Activated CD8-positive, alpha-beta memory T cell treated with anti-CD3 and anti-CD28 coated beads for 4 hours (primary cell): ENCODE data around the gene BRCC3.

ENCODE experiments used
- DNase-seq, 2 donors: peaks; one replicate each; pipeline ENCODE4 v3.0.0-alpha.2; 2020; ENCODE audit warnings: low read depth in 2 of 2

BRCC3 gene

DNA sequence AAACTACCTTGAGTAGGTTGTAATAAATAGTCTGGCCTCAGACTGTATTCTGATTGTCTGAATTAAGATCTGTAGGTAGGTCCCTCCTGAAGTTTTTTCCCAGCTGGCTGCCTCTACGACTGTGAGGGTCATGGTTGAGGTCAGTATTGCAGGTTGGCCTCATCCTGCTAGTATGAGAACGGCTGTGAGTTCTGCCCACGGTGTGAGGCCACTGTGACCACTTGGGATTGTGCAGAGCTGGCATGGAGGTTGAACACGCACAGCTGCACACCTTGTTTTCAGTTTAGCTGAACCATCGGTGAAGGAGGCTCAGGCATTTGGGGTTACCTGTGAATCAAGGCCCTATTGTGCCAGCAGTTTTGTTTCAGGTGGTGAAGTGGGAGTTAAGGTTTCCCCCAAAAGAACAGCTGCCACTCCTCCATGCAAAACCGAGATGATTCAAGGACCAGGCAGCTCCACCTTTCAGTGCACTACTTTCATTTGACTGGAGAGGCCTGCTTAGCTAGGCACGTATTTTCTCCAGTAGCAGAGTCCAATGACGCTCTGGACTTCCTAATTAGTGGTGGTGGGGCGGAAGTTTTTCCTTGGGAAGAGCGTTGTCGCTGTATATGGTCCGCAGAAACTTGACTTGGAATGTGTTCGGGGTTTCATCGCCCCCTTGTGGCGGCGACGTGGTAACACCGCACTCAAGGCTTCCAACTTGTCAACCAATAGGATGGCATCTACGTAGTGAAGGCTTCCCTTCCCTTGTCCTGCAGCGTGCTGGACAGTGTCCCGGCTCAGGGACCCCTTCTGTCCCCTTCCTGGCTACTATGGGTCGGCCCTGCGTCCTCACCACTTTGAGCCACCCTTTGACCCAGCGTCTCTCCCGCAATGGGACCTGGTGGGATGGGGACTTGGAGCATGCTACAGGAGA is 14.2 kb upstream of the BRCC3 start:
- DNase-seq, result no peak

DNA sequence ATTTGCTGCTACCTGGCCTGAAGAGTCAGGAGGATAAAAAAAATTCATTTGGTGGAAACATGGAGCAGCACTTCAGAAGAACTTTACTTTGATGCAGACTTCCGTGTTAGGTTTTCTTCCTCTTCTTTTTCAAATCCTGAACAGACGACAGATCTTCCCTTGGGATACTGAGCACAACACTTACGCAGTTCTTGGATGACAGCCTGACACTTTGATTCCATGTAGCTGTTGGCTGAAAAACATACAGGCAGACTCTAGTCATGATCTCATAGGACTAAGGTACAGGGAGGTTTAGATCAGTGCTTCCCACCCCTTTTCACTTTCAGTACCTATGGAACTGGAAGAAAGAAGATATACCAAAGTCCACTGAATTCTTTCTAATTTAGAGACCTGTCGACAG is 9.5 kb upstream of the BRCC3 start:
- DNase-seq, result no peak

DNA sequence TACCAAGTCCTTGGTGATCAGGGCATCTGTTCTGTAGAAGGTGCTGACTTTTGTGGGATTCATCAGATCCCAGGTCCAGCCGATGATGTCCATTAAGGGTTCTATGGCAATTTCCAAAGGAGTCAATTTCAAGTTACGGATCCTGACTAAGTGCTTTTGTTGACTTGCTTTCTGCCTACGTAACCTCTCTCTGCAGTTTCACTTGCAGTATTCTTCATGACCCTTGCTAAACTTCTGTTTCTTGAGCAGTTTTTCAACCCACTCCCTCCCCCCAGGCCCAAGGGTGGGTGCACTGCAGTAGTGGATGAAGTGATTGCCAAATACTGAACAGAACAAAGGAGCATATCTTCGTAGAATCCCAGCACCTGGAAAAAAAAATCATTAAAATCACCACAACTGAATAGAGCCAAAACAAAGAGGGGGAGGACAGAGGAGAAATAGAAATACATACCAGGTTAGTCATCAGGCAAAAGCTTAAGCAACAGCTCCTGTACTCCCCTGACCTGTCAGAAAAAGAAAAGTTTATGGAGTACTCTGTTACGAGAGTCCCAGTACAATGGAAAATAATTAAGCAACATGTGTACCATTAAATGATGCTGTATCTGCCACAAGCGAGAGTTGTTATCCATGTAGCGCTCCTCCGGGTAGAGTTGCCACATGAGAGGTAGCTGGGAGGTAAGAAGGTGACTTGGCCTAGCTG is 6.1 kb upstream of the BRCC3 start:
- no peak for DNase-seq

DNA sequence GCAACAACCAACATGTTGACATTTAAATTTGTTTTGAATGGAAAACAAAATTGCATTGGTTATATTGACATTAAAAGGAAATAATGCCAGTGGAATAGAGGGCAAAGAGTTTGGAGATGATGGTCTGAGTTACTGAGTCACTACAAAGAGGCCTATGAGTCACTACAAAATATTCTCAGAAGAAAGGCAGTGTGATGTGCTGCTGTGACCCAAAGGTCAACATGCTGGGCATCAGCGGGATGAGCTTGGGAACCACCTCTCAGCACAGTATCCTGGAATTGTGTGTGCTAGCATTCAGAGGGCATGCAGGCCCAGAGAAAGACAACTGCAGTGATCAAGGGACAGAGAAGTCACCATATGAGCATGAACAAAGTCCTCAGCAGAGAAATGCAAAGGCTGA is 3.1 kb upstream of the BRCC3 start:
- no peak for DNase-seq

DNA sequence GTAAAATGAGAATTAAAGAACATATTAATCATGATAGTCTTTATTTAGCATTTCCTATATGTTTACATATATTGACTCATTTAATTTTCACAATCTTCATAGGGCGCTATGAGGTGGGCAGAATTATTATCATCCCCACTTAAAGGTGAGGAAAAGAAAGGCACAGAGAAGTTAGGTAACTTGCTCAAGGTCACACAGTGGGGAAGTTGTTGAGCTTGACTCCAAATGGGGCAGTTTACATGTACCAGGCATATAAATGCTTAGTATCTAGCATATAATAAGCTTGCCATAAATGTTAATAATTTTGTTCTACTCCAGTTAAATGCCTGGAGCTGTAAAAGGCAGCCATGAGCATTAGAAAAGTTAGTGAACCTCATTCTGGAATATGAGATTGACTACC is 1.9 kb upstream of the BRCC3 start:
- no peak for DNase-seq

DNA sequence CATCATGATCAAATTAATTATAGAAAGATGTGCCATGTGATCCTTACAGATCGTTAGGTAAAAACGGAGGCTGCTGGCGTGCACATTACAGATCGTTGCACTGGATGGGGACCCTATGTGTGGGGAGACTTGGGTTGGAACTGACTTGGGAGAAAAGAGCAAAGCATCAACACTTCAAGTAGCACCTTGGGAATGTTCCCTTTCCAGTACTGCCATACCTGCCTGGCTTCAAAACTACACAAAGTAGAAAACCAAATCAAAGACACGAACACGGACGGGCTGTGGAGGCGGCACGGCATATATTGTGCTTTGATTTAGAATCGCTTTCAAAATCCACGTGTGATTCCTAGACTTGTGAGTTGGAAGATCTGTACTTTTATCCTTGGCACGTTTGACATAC is 1.3 kb upstream of the BRCC3 start:
- no peak for DNase-seq

DNA sequence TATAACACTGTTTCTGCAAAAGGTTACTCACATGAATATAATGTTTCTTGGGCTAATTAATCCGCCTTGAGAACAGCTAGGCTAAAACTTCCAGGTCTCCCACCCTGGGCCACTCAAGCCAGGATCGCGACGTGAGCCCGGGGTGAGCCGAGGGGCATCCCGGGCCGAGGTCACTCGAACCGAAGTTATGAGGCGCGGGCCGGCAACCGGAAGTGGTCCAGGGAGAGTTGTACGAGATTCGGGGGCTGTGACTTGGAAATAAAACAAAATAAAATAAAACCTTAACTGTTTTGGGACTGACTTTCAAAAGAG is 689 bp upstream of the BRCC3 start:
- no peak for DNase-seq

DNA sequence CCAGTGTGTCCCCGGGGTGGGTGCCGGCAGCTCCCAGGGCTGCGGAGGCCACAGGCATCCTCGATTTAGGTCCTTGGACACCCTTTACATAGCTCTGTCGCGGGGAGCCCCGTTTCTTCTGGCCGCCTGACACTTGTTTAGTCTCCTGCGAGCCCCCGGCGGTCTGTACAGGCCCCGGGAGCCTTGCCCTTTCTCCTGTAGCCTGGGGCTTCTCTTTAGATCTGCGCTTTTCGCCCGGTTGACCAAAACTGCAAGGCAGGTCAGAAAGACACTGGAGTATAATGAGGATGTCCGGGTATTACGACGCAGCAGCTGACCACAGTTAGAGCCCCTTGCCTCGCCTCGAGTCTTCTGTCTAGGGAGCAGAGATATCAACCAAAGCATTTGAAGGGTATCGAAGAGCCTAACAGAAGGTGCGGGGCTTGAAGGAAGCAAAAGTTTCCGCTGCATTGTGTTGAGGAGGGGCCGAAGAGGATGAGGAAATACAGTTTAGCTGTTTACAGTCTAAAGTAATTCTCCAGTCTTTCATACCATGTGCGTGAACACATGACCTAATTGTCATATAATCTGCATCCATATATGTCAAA is 479 bp downstream of the BRCC3 start:
- DNase-seq, result no peak

DNA sequence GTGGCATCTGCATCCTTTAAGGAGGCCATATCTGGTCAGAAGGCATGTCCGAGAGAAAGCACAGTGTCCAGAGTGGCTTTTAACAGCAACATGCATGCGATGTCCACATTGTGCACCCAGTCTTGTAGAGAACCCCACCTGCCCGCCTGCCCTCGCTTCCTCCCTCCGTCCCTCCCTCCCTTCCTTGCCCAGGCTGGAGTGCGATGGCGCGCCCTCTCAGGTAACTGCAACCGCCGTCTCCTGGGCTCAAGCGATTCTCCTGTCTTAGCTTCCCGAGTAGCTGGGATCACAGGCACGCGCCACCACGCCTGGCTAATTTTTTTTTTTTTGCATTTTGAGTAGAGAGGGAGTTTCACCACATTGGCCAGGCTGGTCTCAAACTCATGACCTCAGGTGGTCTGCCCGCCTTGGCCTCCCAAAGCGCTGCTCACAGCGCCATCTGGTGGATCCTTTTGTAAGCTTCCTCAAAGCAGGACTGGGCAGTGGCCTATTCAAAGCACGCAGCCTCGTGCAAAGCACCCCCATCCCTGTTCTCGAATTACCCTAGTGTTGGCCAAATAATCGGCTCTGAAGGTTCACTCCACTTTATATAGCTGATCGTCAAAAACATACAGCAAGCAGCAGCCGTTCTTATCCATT is 15.0 kb downstream of the BRCC3 start:
- DNase-seq, result peak in 1 of 2 donors; percentile 2

DNA sequence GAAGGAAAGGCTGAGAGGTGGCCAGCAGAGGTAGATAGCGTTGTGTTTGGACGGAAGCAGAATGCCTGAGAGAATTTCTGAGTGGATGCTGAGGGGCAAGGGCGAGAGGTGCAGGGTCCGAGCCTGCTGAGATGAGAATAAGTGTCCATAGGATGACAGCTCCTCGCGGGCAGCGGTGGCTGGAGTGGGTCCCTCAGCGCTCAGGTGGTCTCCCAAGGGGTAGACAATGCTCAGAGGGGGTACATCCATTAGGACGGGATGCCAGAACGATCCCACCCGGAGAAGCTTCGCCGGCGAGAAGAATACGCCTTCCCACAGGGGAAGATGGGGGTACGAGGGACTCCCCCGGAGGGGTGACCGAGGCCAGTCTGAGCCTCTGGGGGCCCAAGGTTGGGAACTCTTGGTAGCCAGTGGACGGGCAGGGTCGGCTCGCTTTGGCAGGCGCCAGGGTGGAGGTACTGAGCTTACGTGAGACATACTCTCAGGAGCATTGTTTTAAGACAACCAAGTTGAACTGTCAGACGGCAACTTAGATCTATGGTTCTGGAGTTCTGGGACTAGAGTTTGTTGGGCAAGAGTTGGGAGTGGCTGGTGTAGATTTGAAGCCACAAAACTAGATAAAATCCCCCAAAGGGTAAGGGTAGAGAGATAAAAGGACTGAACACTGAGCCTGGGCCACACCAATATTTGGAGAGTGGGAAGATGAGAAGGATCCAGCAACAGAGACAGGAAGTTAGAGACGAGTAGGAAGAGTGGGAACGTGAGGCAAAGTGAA is 15.8 kb downstream of the BRCC3 start:
- no peak for DNase-seq

DNA sequence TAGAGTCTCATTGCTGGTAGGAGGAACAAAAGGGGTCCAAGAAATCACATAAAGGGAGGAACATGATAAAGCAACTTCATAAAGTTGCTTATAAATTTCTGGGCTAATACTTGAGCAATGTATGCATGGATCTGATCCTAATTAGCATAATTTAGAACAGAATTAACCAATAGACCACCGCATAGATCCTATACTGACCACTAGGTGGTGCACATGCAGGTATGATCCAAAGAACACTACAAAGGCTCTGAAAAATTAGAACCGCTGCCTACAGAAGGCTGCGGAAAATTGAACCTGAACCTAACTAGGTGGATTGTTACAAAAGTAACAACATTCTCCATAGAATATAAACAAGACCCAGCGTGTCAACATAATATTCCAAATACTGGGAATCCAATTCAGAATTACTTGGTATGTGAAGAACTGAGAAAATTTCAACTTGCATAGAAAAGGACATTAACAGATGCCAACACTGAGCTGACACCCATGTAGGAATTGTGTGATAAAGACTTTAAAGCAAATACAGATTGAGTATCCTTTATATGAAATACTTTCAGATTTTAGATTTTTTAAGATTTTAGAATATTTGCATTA is 23.3 kb downstream of the BRCC3 start:
- peak in 1 of 2 donors; percentile 2 for DNase-seq

DNA sequence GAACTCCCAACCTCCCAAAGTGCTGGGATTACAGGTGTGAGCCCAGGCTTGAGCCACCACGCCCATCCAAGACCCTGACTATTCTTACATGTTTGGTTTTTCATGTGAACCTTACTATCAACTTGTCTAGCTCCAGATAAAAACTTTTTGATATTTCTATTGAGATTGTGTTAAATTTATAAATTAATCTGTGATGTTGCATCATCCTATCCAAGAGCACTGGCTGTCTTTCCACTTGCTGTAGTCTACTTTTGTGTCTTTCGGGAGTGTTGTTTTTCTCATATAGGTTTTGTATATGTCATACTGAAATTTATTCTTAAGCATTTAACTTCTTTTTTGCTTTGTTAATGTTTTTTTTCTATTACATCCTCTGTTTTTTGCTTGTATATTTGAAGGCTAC is 34.6 kb downstream of the BRCC3 start:
- DNase-seq, result no peak

DNA sequence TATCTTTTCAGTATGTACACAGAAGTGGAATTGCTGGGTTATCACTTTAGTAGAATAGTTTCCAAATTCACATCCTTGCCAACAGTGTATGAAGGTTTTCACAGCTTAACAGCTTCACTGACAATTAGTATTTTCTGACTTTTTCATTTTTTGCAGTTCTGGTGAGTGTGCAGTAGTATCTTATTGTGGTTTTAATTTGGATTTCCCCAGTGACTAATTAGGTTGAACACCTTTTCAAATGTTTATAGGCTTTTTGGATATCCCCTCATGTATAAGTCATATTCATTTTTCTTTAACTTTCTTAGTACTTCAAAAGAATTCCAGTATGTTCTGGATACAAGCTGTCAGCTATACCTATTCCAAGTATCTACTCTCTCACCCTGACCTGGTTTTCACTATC is 37.1 kb downstream of the BRCC3 start:
- DNase-seq, result no peak

DNA sequence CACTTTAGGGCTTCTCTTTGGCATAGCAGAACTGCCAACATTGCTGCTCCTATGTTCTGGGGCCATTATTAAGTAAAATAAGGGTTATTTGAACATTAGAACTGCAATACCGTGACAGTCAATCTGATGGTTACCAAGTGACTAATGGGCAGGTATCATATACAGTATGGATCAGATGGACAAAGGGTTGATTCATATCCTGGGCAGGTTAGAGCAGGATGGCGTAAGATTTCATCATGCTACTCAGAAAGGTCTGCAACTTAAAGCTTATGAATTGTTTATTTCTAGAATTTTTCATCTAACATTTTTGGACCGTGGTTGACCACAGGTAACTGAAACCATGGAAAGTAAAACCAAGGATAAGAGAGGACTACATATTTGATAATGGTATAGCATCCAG is 40.9 kb downstream of the BRCC3 start:
- DNase-seq, result no peak

DNA sequence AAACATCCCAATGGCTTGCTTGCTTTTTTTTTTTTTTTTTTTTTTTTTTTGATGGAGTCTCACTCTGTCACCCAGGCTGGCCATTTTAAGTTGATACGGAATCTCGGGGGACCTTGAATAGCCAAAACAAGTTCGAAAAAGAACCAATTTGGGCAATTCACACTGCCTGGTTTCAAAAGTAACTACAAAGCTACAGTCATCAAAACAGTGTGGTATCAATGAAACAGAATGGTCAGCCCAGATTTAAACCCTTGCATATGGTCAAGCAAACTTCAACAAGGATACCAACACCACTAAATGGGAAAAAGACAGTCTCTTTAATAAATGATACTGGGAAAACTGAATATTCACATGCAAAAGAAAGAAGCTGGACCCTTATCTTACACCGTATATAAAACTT is 41.8 kb downstream of the BRCC3 start:
- no peak for DNase-seq

DNA sequence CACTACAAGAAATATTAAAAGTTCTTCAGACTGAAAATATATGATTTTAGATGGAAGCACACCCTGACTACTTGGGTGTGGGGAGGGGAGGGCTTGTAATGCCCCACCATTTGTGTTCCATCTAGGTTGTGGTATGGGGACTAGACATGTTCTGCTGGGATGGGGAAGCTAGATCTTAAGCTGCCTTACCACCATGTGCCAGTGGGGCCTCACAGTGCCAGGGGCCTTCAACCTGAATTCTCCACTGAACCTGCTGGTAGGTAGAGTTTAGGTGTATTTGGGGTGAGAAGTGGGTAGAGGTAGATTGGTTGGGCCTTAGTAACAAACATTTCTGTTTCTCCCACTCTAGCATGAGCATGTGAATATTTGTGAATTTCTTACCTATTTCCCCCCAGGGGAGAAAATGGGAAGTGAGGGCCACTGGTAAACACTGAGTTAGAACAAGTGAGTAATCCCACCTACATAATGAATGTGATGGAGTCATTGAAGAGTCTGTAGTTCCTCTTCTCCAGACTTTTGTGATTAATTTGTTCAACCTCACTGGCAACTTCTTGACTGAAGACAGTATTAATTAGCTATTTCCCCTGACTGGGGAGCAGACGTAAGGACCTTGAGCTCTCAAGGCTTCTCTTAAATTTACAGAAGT is 44.0 kb downstream of the BRCC3 start:
- no peak for DNase-seq

DNA sequence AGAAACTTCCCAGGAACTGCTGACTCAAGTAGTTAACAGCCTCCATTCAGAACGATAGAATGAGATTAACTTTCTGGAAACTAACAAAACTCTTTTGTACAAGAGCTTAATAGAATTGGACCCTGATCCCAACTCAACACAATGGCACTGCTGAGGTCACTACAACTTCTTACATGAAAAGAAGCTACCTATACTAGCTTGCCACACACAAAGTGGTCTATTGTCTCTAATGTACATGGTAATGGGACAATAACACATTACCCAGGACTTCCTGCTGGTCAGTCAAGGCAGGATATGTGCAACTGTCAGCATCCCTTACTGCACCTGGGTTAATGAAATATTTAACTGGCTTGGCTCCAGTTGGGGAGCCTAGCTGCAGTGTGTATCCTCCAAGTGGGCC is 56.2 kb downstream of the BRCC3 start:
- DNase-seq, result no peak

DNA sequence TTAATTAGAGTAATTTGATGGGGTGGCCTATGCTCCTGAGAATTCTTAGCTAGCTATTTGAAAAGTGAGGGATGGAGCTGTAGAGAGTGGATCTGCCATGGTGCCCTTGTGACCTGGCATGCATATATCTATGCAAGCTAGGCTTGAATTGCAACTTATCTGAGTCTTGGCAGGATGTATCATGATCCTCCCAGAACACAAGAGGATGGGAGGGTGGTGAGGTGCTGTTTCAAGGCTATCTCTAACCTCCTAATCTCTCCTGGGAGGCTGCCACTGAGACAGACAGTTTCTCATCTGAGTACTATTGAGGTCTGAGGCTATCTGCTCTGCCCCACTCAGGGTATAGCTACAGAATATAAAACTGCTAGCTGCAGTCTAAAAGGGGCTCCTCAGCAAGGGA is 56.6 kb downstream of the BRCC3 start:
- DNase-seq, result no peak

DNA sequence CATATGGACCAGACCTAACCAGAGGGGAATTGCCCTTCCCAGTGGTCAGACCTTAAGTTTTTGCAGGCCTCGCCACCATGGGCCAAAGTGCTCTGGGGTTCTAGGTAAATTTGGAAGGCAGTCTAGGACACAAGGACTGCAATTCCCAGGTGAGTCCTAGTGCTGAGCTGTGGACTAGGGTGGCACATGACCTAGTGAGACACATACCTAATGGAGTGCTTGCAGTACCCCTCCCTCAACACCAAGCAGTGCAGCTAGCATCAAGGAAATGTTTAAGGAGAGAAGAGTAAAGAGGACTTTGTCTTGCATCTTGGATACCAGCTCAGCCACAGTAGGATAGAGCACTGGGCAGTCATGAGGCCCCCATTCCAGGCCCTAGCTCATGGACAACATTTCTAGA is 60.8 kb downstream of the BRCC3 start:
- no peak for DNase-seq

DNA sequence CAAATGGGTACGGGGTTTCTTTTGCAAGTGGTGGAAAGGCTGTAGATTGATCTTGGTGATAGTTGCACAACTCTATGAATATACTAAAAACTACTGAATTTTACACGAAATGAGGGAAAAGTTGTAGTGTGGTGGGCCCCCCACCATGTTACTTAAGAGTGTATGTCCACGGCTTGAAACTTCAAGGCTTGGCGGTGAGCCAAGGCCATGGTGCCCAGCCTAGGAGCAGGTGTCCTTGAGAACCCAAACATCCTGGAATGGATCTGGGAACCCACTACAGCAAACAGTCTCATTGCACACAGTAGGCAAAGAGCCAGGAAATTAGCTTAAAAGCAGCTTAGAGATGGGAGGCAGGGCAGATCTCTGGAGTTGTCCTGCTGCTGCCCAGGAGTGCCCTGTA is 62.9 kb downstream of the BRCC3 start:
- no peak for DNase-seq

DNA sequence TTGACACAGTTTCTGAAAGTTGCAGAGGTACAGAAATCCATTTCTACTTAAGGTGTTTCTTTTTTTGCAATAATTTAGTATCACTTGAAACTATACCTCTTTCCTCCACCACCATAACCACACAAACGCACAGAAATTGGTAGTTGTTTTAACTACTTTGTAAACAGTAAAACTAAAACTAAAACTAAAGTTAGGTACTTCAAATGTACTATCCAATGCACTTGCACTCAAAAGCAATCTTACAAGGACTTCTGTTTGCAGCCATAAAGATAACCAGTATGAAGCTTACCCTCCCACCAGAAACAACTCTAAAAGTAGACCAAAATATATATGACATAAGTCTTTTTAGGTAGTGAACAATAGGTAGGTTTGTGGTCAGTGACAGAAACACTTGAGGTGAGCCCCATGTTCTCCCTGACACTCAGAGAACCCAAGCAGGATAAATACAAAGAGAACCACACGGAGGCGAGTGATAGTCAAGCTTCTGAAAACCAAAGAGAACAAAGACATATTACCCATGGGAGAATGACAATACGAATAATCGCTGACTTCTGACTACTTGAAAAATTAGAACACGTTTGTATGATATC is 72.7 kb downstream of the BRCC3 start:
- DNase-seq, result no peak
